GM23338 (cell line): ENCODE results near the gene IDS. TPM values are rescaled to one million over a fixed set of nuclear protein-coding genes. Genes with fewer than 3 reads are reported as not detected.

ENCODE experiments used
- ATAC-seq: fragments of 200-7000 bp; cut with Tn5 transposase; 3 replicates; pipeline ENCODE4 v1.9.1; 2020
- DNase-seq: peaks from one replicate; pipeline ENCODE4 v3.0.0-alpha.2; 2015; ENCODE audit warnings: low spot score
- H2AFZ ChIP-seq: fragments of 200-600 bp; sonication (generic); 2 replicates; pipeline ENCODE4 v1.8.0; 2016; ENCODE audit warnings: antibody characterized with exemption, mild to moderate bottlenecking, moderate library complexity
- H3F3A ChIP-seq: fragments of 200-600 bp; sonication (generic); replicated peaks from 2 replicates; pipeline ENCODE4 v1.8.0; 2017; ENCODE audit warnings: antibody characterized with exemption, mixed run types, low read depth
- H3K27ac ChIP-seq: fragments of 200-600 bp; sonication (generic); 2 replicates; pipeline ENCODE4 v1.6.1; 2016; ENCODE audit warnings: low read depth
- H3K27me3 ChIP-seq: fragments of 200-600 bp; sonication (generic); 2 replicates; pipeline ENCODE4 v1.8.0; 2016; ENCODE audit warnings: mild to moderate bottlenecking, mixed run types, moderate library complexity; ENCODE audit not compliant: insufficient read depth
- H3K36me3 ChIP-seq: fragments of 200-600 bp; sonication (generic); 2 replicates; pipeline ENCODE4 v1.8.0; 2016; ENCODE audit warnings: mild to moderate bottlenecking; ENCODE audit not compliant: insufficient read depth
- H3K4me1 ChIP-seq: fragments of 200-600 bp; sonication (generic); 2 replicates; pipeline ENCODE4 v1.8.0; 2016; ENCODE audit warnings: mild to moderate bottlenecking, moderate library complexity; ENCODE audit not compliant: insufficient read depth
- H3K4me2 ChIP-seq: fragments of 200-600 bp; sonication (generic); 2 replicates; pipeline ENCODE4 v1.7.1; 2017; ENCODE audit warnings: mixed run types
- H3K4me3 ChIP-seq: fragments of 200-600 bp; sonication (generic); 2 replicates; pipeline ENCODE4 v1.6.1; 2016; ENCODE audit warnings: mixed run types
- H3K79me2 ChIP-seq: fragments of 200-600 bp; sonication (generic); replicated peaks from 2 replicates; pipeline ENCODE4 v1.8.0; 2017; ENCODE audit warnings: mild to moderate bottlenecking; ENCODE audit not compliant: insufficient read depth
- H3K9me2 ChIP-seq: fragments of 200-600 bp; sonication (generic); 2 replicates; pipeline ENCODE4 v1.8.0; 2017; ENCODE audit not compliant: insufficient read depth
- H4K20me1 ChIP-seq: fragments of 200-600 bp; sonication (generic); replicated peaks from 2 replicates; pipeline ENCODE4 v1.8.0; 2017; ENCODE audit warnings: mild to moderate bottlenecking; ENCODE audit not compliant: insufficient read depth
- H3K27ac Mint-ChIP-seq: 2 replicates; pipeline ENCODE4 v1.8.0; 2020; ENCODE audit warnings: inconsistent platforms, mild to moderate bottlenecking, moderate library complexity, mixed read lengths
- H3K27me3 Mint-ChIP-seq: 3 replicates; pipeline ENCODE4 v1.8.0; 2022; ENCODE audit warnings: low read depth, mild to moderate bottlenecking, moderate library complexity, mixed read lengths, inconsistent platforms; ENCODE audit not compliant: insufficient read depth, poor library complexity
- H3K36me3 Mint-ChIP-seq: 3 replicates; pipeline ENCODE4 v1.8.0; 2021; ENCODE audit warnings: low read depth, mild to moderate bottlenecking, inconsistent platforms, moderate library complexity, mixed read lengths
- H3K4me1 Mint-ChIP-seq: 3 replicates; pipeline ENCODE4 v1.8.0; 2020; ENCODE audit warnings: mild to moderate bottlenecking, inconsistent platforms, mixed read lengths
- H3K4me3 Mint-ChIP-seq: 3 replicates; pipeline ENCODE4 v1.8.0; 2021; ENCODE audit warnings: moderate library complexity, mild to moderate bottlenecking, inconsistent platforms, mixed read lengths
- H3K9me3 Mint-ChIP-seq: 3 replicates; pipeline ENCODE4 v1.8.0; 2020; ENCODE audit warnings: moderate library complexity, mild to moderate bottlenecking, inconsistent platforms, mixed read lengths
- CREB1 ChIP-seq: fragments of 250-450 bp; sonication (Bioruptor Pico); IDR thresholded peaks from 2 replicates; pipeline ENCODE4 v1.5.0; 2020; ENCODE audit warnings: low read depth, mild to moderate bottlenecking, moderate library complexity
- EZH2 ChIP-seq: fragments of 200-600 bp; sonication (generic); IDR thresholded peaks from one replicate; pipeline ENCODE4 v1.8.0; 2017; ENCODE audit warnings: antibody characterized with exemption, mild to moderate bottlenecking, low read depth; ENCODE audit not compliant: unreplicated experiment
- EZH2phosphoT487 ChIP-seq: fragments of 200-600 bp; sonication (generic); IDR thresholded peaks from one replicate; pipeline ENCODE4 v1.8.1; 2018; ENCODE audit warnings: antibody characterized with exemption; ENCODE audit not compliant: unreplicated experiment
- JUNB ChIP-seq: IDR thresholded peaks from one replicate; pipeline ENCODE4 v1.6.1; 2016; ENCODE audit warnings: antibody characterized with exemption; ENCODE audit not compliant: unreplicated experiment
- ZNF114 ChIP-seq: fragments of 250-450 bp; sonication (Bioruptor Pico); IDR thresholded peaks from 2 replicates; pipeline ENCODE4 v1.5.0; 2020; ENCODE audit warnings: mild to moderate bottlenecking, moderate library complexity
- ZNF331 ChIP-seq: fragments of 250-450 bp; sonication (Bioruptor Pico); IDR thresholded peaks from 2 replicates; pipeline ENCODE4 v1.5.0; 2020; ENCODE audit warnings: low read depth, mild to moderate bottlenecking, moderate library complexity
- polyA plus RNA-seq: library from polyadenylated mRNA; unstranded; fragments of >200 nt; fragmentation: Nextera tagmentation; extraction: Ambion mirVana; gene quantifications from 2 replicates; pipeline ENCODE4 v1.2.1, GENCODE V29; 2016
- total RNA-seq: library from RNA; depleted of rRNA; stranded (reverse); fragments of >200 nt; shearing (Covaris generic); gene quantifications from 2 replicates; pipeline ENCODE4 v1.2.3, GENCODE V29; 2014
- TF ChIP-seq, protein P1 (sequence below): IDR thresholded peaks from 2 replicates; pipeline ENCODE4 v1.6.1; 2016; ENCODE audit warnings: antibody characterized with exemption
- TF ChIP-seq, protein P2 (sequence below), 2 experiments: fragments of 200-600 bp in 1 of 2; sonication (generic) in 1 of 2; conservative IDR thresholded peaks; 2 replicates each; pipeline versions ENCODE4 v1.5.1 to v1.6.1; 2016 to 2017; ENCODE audit warnings: antibody characterized with exemption in 2 of 2, low read depth in 2 of 2, mild to moderate bottlenecking in 2 of 2, moderate library complexity in 1 of 2
- TF ChIP-seq, protein P3 (sequence below): IDR thresholded peaks from one replicate; pipeline ENCODE4 v1.6.1; 2018; ENCODE audit warnings: antibody characterized with exemption; ENCODE audit not compliant: unreplicated experiment
- TF ChIP-seq, protein P4 (sequence below): fragments of 250-450 bp; sonication (Bioruptor Pico); IDR thresholded peaks from 2 replicates; pipeline ENCODE4 v1.5.0; 2020; ENCODE audit warnings: mild to moderate bottlenecking, moderate library complexity

IDS gene
- total and polyA plus RNA-seq, 2 experiments from 2014 or later, result 8.2 to 12.3 TPM

DNA sequence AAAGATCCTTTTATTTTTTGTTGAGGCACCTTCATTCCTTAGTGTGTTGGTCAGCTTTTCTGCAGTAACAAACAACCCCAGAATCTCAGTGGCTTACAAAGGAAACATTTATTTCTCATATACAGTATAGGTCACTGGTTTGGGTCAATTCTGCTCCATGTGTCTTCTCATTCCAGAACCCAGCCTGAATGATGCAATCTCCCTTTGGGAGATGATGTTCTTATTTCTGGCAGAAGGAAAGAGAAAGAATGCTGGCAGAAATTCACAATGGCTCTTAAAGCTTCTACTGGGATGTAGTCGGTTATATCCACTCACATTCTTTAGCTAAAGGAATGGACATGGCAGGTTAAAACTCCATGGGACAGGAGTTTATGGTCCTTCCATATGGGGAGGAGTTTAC lies 42.3 kb downstream of the IDS start:
- Histone ChIP-seq H3K27me3 (no peaks in the 10 kb centered on the region), H2AFZ (no peak overlapping the region), H3K79me2 (no peaks in the 10 kb centered on the region), H3F3A (no peaks in the 10 kb centered on the region), H4K20me1 (no peaks in the 10 kb centered on the region), H3K4me2 (no peak overlapping the region), H3K36me3 (no peaks in the 10 kb centered on the region), H3K4me1 (no peaks in the 10 kb centered on the region), H3K4me3 (no peak overlapping the region), H3K9me2 (no peaks in the 10 kb centered on the region), H3K27ac (no peak overlapping the region)
- Mint-ChIP-seq H3K4me1 (no peaks in the 10 kb centered on the region), H3K4me3 (no peak overlapping the region), H3K36me3 (peaks cover 7% of the 10 kb centered on the region; the same call in 1 of the 3 replicates), H3K27me3 (no peaks in the 10 kb centered on the region), H3K27ac (no peak overlapping the region), H3K9me3 (peaks cover 4% of the 10 kb centered on the region; the same call in 1 of the 3 replicates)
- TF ChIP-seq ZNF114 (CRISPR knock-in tag), result no peak
- DNase-seq (no peak), ATAC-seq (no peak)

DNA sequence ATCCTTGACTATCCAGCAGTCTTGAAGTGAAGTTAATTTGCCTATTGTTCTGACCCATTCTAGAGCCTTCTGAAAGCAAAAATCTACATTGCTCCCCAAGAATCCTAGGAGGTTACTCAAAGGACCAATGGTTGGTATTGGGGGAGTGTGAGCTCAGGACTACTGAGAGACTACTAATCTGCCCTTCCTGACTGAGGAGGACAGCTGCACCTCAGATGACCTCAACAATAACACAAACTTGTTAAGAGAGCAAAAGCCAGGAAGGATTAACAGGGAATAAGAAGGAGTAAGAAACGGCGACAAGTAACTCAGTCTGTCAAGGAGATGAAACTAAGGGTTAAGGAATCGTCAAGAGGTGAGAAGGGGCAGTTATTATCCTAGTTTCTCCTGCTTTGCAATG lies 43.4 kb downstream of the IDS start:
- H3K4me2 ChIP-seq, result no peak overlapping the region
- H3K27ac Mint-ChIP-seq, result no peak overlapping the region
- H4K20me1 ChIP-seq, result no peaks in the 10 kb centered on the region
- H3K9me3 Mint-ChIP-seq, result peaks cover 4% of the 10 kb centered on the region; the same call in 1 of the 3 replicates
- no peaks in the 10 kb centered on the region for H3K4me1 ChIP-seq
- H3K4me1 Mint-ChIP-seq, result no peaks in the 10 kb centered on the region
- ATAC-seq (no peak), DNase-seq (no peak)
- no peak overlapping the region for H3K4me3 Mint-ChIP-seq
- no peaks in the 10 kb centered on the region for H3K9me2 ChIP-seq
- no peaks in the 10 kb centered on the region for H3K36me3 ChIP-seq
- H3K4me3 ChIP-seq, result no peak overlapping the region
- no peak overlapping the region for H3K27ac ChIP-seq
- no peaks in the 10 kb centered on the region for H3K27me3 Mint-ChIP-seq
- H3K79me2 ChIP-seq, result no peaks in the 10 kb centered on the region
- H3K27me3 ChIP-seq, result no peaks in the 10 kb centered on the region
- no peaks in the 10 kb centered on the region for H3F3A ChIP-seq
- H3K36me3 Mint-ChIP-seq, result peaks cover 7% of the 10 kb centered on the region; the same call in 1 of the 3 replicates
- no peak overlapping the region for H2AFZ ChIP-seq
- TF ChIP-seq, protein P1, sequence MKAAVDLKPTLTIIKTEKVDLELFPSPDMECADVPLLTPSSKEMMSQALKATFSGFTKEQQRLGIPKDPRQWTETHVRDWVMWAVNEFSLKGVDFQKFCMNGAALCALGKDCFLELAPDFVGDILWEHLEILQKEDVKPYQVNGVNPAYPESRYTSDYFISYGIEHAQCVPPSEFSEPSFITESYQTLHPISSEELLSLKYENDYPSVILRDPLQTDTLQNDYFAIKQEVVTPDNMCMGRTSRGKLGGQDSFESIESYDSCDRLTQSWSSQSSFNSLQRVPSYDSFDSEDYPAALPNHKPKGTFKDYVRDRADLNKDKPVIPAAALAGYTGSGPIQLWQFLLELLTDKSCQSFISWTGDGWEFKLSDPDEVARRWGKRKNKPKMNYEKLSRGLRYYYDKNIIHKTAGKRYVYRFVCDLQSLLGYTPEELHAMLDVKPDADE, result no peak
- TF ChIP-seq, protein P2, sequence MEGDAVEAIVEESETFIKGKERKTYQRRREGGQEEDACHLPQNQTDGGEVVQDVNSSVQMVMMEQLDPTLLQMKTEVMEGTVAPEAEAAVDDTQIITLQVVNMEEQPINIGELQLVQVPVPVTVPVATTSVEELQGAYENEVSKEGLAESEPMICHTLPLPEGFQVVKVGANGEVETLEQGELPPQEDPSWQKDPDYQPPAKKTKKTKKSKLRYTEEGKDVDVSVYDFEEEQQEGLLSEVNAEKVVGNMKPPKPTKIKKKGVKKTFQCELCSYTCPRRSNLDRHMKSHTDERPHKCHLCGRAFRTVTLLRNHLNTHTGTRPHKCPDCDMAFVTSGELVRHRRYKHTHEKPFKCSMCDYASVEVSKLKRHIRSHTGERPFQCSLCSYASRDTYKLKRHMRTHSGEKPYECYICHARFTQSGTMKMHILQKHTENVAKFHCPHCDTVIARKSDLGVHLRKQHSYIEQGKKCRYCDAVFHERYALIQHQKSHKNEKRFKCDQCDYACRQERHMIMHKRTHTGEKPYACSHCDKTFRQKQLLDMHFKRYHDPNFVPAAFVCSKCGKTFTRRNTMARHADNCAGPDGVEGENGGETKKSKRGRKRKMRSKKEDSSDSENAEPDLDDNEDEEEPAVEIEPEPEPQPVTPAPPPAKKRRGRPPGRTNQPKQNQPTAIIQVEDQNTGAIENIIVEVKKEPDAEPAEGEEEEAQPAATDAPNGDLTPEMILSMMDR (conservative IDR thresholded peaks at IDR 0.05; ENCODE audit: low read depth in 2 of 2), result no peak
- TF ChIP-seq ZNF331 (CRISPR knock-in tag) (no peak), JUNB (no peak), EZH2 (no peak), CREB1 (CRISPR knock-in tag) (no peak), EZH2phosphoT487 (no peak)
- TF ChIP-seq, protein P3, sequence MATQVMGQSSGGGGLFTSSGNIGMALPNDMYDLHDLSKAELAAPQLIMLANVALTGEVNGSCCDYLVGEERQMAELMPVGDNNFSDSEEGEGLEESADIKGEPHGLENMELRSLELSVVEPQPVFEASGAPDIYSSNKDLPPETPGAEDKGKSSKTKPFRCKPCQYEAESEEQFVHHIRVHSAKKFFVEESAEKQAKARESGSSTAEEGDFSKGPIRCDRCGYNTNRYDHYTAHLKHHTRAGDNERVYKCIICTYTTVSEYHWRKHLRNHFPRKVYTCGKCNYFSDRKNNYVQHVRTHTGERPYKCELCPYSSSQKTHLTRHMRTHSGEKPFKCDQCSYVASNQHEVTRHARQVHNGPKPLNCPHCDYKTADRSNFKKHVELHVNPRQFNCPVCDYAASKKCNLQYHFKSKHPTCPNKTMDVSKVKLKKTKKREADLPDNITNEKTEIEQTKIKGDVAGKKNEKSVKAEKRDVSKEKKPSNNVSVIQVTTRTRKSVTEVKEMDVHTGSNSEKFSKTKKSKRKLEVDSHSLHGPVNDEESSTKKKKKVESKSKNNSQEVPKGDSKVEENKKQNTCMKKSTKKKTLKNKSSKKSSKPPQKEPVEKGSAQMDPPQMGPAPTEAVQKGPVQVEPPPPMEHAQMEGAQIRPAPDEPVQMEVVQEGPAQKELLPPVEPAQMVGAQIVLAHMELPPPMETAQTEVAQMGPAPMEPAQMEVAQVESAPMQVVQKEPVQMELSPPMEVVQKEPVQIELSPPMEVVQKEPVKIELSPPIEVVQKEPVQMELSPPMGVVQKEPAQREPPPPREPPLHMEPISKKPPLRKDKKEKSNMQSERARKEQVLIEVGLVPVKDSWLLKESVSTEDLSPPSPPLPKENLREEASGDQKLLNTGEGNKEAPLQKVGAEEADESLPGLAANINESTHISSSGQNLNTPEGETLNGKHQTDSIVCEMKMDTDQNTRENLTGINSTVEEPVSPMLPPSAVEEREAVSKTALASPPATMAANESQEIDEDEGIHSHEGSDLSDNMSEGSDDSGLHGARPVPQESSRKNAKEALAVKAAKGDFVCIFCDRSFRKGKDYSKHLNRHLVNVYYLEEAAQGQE, result no peak
- TF ChIP-seq, protein P4, sequence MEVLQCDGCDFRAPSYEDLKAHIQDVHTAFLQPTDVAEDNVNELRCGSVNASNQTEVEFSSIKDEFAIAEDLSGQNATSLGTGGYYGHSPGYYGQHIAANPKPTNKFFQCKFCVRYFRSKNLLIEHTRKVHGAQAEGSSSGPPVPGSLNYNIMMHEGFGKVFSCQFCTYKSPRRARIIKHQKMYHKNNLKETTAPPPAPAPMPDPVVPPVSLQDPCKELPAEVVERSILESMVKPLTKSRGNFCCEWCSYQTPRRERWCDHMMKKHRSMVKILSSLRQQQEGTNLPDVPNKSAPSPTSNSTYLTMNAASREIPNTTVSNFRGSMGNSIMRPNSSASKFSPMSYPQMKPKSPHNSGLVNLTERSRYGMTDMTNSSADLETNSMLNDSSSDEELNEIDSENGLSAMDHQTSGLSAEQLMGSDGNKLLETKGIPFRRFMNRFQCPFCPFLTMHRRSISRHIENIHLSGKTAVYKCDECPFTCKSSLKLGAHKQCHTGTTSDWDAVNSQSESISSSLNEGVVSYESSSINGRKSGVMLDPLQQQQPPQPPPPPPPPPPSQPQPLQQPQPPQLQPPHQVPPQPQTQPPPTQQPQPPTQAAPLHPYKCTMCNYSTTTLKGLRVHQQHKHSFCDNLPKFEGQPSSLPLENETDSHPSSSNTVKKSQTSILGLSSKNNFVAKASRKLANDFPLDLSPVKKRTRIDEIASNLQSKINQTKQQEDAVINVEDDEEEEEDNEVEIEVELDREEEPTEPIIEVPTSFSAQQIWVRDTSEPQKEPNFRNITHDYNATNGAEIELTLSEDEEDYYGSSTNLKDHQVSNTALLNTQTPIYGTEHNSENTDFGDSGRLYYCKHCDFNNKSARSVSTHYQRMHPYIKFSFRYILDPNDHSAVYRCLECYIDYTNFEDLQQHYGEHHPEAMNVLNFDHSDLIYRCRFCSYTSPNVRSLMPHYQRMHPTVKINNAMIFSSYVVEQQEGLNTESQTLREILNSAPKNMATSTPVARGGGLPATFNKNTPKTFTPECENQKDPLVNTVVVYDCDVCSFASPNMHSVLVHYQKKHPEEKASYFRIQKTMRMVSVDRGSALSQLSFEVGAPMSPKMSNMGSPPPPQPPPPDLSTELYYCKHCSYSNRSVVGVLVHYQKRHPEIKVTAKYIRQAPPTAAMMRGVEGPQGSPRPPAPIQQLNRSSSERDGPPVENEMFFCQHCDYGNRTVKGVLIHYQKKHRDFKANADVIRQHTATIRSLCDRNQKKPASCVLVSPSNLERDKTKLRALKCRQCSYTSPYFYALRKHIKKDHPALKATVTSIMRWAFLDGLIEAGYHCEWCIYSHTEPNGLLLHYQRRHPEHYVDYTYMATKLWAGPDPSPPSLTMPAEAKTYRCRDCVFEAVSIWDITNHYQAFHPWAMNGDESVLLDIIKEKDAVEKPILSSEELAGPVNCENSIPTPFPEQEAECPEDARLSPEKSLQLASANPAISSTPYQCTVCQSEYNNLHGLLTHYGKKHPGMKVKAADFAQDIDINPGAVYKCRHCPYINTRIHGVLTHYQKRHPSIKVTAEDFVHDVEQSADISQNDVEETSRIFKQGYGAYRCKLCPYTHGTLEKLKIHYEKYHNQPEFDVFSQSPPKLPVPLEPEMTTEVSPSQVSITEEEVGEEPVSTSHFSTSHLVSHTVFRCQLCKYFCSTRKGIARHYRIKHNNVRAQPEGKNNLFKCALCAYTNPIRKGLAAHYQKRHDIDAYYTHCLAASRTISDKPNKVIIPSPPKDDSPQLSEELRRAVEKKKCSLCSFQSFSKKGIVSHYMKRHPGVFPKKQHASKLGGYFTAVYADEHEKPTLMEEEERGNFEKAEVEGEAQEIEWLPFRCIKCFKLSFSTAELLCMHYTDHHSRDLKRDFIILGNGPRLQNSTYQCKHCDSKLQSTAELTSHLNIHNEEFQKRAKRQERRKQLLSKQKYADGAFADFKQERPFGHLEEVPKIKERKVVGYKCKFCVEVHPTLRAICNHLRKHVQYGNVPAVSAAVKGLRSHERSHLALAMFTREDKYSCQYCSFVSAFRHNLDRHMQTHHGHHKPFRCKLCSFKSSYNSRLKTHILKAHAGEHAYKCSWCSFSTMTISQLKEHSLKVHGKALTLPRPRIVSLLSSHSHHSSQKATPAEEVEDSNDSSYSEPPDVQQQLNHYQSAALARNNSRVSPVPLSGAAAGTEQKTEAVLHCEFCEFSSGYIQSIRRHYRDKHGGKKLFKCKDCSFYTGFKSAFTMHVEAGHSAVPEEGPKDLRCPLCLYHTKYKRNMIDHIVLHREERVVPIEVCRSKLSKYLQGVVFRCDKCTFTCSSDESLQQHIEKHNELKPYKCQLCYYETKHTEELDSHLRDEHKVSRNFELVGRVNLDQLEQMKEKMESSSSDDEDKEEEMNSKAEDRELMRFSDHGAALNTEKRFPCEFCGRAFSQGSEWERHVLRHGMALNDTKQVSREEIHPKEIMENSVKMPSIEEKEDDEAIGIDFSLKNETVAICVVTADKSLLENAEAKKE (CRISPR knock-in tag), result no peak
